K562 (cell line): ENCODE measurements around the gene PPP4R1. TPM values are rescaled to one million over a fixed set of nuclear protein-coding genes. Genes with fewer than 3 reads are reported as not detected.

Source experiments
- ATAC-seq: fragments of 200-7000 bp; cut with Tn5 transposase; 3 replicates; pipeline ENCODE4 v1.9.1; 2020; ENCODE audit warnings: moderate library complexity
- BruUV-seq: library from RNA; stranded (reverse); fragments of 400-500 nt; replicated peaks from 2 replicates; lab custom pipeline; 2021; lab: Mats Ljungman, UMichigan
- CTCF ChIA-PET: fragments of 300-600 bp; formaldehyde crosslinking; extraction: SDS; loops from one replicate; lab custom pipeline; 2021; ENCODE audit warnings: low intra/inter-chr PET ratio; lab: Yijun Ruan, JAX
- POLR2A ChIA-PET: fragments of 300-600, 350-650 bp; sonication (Branson Sonifier 250); formaldehyde crosslinking; extraction: SDS; loops from one replicate; lab custom pipeline; 2021; ENCODE audit warnings: antibody characterized with exemption, inconsistent platforms; lab: Yijun Ruan, JAX
- DNase-seq, 4 experiments: peaks; one replicate each; pipeline versions ENCODE4 v3.0.0 to v3.0.0-alpha.2; 2011 to 2018; ENCODE audit warnings: low spot score in 3 of 4, mixed read lengths in 3 of 4; ENCODE audit errors: extremely low read depth in 1 of 4
- FAIRE-seq: peaks from 2 replicates; lab custom pipeline; 2011; peaks lifted over from hg19 to GRCh38; lab: Jason Lieb, UNC
- H2AFZ ChIP-seq: 2 replicates; pipeline ENCODE4 v1.6.0; 2011; ENCODE audit warnings: low read depth, low read length, control low read depth, inconsistent platforms
- H3K27ac ChIP-seq: fragments of 200-600 bp; 3 replicates; pipeline ENCODE4 v1.8.0; 2011; ENCODE audit warnings: low read depth, mild to moderate bottlenecking, control low read depth, inconsistent platforms, low read length, moderate library complexity, mixed read lengths; ENCODE audit errors: extremely low read depth
- H3K27me3 ChIP-seq, 2 experiments: fragments of 300-600 bp in 1 of 2; 2 replicates in 1 of 2; 3 replicates in 1 of 2; pipeline versions ENCODE4 v1.6.0 to v1.8.0; 2011; ENCODE audit warnings: inconsistent platforms in 2 of 2, low read length in 2 of 2, mild to moderate bottlenecking in 1 of 2, mixed read lengths in 1 of 2, moderate library complexity in 1 of 2; ENCODE audit not compliant: control insufficient read depth in 2 of 2, insufficient read depth in 2 of 2
- H3K36me3 ChIP-seq: fragments of 300-600 bp; 3 replicates; pipeline ENCODE4 v1.8.0; 2011; ENCODE audit warnings: mild to moderate bottlenecking, low read length, inconsistent platforms; ENCODE audit not compliant: control insufficient read depth, insufficient read depth
- H3K4me1 ChIP-seq, 2 experiments: fragments of 200-600 bp in 1 of 2; replicated peaks in 1 of 2; 2 replicates in 1 of 2; 3 replicates in 1 of 2; pipeline versions ENCODE4 v1.5.1 to v1.8.0; 2011; ENCODE audit warnings: inconsistent platforms in 2 of 2, low read length in 2 of 2, mild to moderate bottlenecking in 1 of 2, mixed read lengths in 1 of 2, moderate library complexity in 1 of 2; ENCODE audit not compliant: control insufficient read depth in 2 of 2, insufficient read depth in 2 of 2
- H3K4me2 ChIP-seq: 2 replicates; pipeline ENCODE4 v1.6.1; 2011; ENCODE audit warnings: low read length, control low read depth, inconsistent platforms, mixed read lengths; ENCODE audit not compliant: insufficient read depth
- H3K4me3 ChIP-seq: fragments of 200-600 bp; sonication (generic), shearing (Covaris generic); 2 replicates; pipeline ENCODE4 v1.5.1; 2016; ENCODE audit warnings: control low read depth, inconsistent platforms
- H3K79me2 ChIP-seq: fragments of 200-600 bp; 3 replicates; pipeline ENCODE4 v1.8.0; 2011; ENCODE audit warnings: low read length, inconsistent platforms; ENCODE audit not compliant: control insufficient read depth, insufficient read depth
- H3K9ac ChIP-seq, 2 experiments: 2 replicates each; pipeline versions ENCODE4 v1.6.0 to v1.6.1; 2011; ENCODE audit warnings: low read depth in 2 of 2, low read length in 2 of 2, control low read depth in 1 of 2, inconsistent platforms in 1 of 2, mild to moderate bottlenecking in 1 of 2, mixed read lengths in 1 of 2; ENCODE audit not compliant: insufficient read depth in 1 of 2
- H3K9me1 ChIP-seq: one replicate; pipeline ENCODE4 v1.6.0; 2011; ENCODE audit warnings: inconsistent platforms, mild to moderate bottlenecking, low read length, moderate library complexity; ENCODE audit not compliant: control insufficient read depth, insufficient read depth
- H3K9me3 ChIP-seq: replicated peaks from 2 replicates; pipeline ENCODE4 v1.5.1; 2011; ENCODE audit warnings: low read depth, low read length, inconsistent platforms; ENCODE audit not compliant: control insufficient read depth, insufficient read depth
- H4K20me1 ChIP-seq: replicated peaks from 2 replicates; pipeline ENCODE4 v1.6.1; 2011; ENCODE audit warnings: low read length, inconsistent platforms, mixed read lengths; ENCODE audit not compliant: control insufficient read depth, insufficient read depth
- ARID3A ChIP-seq: IDR thresholded peaks from 2 replicates; pipeline ENCODE4 v1.6.1; 2012; ENCODE audit warnings: low read depth, low read length, improper control_type of control experiment, borderline replicate concordance
- MAFF ChIP-seq: IDR thresholded peaks from 2 replicates; pipeline ENCODE4 v1.6.1; 2012; ENCODE audit warnings: low read length, improper control_type of control experiment
- MEF2A ChIP-seq: IDR thresholded peaks from 2 replicates; pipeline ENCODE4 v1.6.1; 2011; ENCODE audit warnings: low read depth, mild to moderate bottlenecking, low read length, moderate library complexity; ENCODE audit not compliant: control insufficient read depth
- MNT ChIP-seq, 2 experiments: fragments of 450-650 bp; conservative IDR thresholded peaks; 2 replicates each; pipeline ENCODE4 v1.6.1; 2017; ENCODE audit warnings: mild to moderate bottlenecking in 2 of 2, moderate library complexity in 2 of 2
- NBN ChIP-seq: fragments of 450-650 bp; IDR thresholded peaks from 2 replicates; pipeline ENCODE4 v1.6.1; 2016; ENCODE audit warnings: low read depth, mild to moderate bottlenecking
- ZNF184 ChIP-seq: sonication (generic); formaldehyde crosslinking; IDR thresholded peaks from 2 replicates; pipeline ENCODE4 v1.5.0; 2020; ENCODE audit warnings: missing genetic modification reagents
- ZSCAN29 ChIP-seq: fragments of 450-650 bp; IDR thresholded peaks from 2 replicates; pipeline ENCODE4 v1.6.1; 2017
- WGBS: fragments of 100-300 bp; shearing (Covaris generic); methylation state at CpG from one replicate; pipeline ENCODE4 v1.1.6; 2016; ENCODE audit warnings: low coverage, mixed read lengths; ENCODE audit not compliant: insufficient coverage; ENCODE audit errors: missing lambda C conversion rate; 5-methylcytosine and 5-hydroxymethylcytosine counted together
- in situ Hi-C: fragments of 300-500 bp; cut with MboI; formaldehyde crosslinking; loops from 4 replicates; pipeline ENCODE4 v1.15.0; 2018; ENCODE audit warnings: inconsistent platforms, mixed read lengths
- intact Hi-C: fragments of 100-400 bp; cut with micrococcal nuclease; formaldehyde crosslinking; loops from 2 replicates; pipeline ENCODE4 v1.14.2; 2022
- polyA plus RNA-seq, 8 experiments: library from polyadenylated mRNA; depleted of rRNA in 4 of 8; stranded (reverse) in 5 of 8; unstranded in 3 of 8; fragments of >200 nt; fragmentation: Nextera tagmentation in 2 of 8; fragmentation: Illumina TruSeq in 1 of 8; extraction: Ambion mirVana in 2 of 8; extraction: Trizol in 1 of 8; gene quantifications; 2 replicates each; pipeline versions ENCODE4 v1.2.1 to v1.2.3, GENCODE V29; 2011 to 2014; ENCODE audit warnings: inconsistent platforms in 1 of 8, missing spikeins in 1 of 8
- total RNA-seq, 7 experiments: library from RNA; depleted of rRNA in 6 of 7; stranded (reverse); fragments of >200 nt in 6 of 7; fragmentation: Illumina TruSeq in 2 of 7; extraction: Trizol in 2 of 7; gene quantifications; 2 replicates each; pipeline versions ENCODE4 v1.2.1 to v1.2.3, GENCODE V29; 2011 to 2021; ENCODE audit warnings: low replicate concordance in 1 of 7

The PPP4R1 gene
- total and polyA plus RNA-seq, 9 of the 15 experiments (the other 6 are each of a cell fraction or from before 2014, with no cell fraction given) = 23.5 to 136 (median 84.5) TPM

GRCh38 chr18:9571546-9571945 is 42.8 kb downstream of the PPP4R1 start:
- Histone ChIP-seq H3K9ac (no peak overlapping the region), H3K27me3 (no peaks in the 10 kb centered on the region), H4K20me1 (no peaks in the 10 kb centered on the region), H3K36me3 (peaks cover 86% of the 10 kb centered on the region), H3K27ac (no peak overlapping the region), H3K4me2 (no peak overlapping the region), H3K9me1 (no peaks in the 10 kb centered on the region), H3K4me3 (no peak overlapping the region), H3K9me3 (no peaks in the 10 kb centered on the region), H2AFZ (no peak overlapping the region), H3K4me1 (peaks cover 0 to 6% of the 10 kb centered on the region in 2 experiments; a peak in 1 of 5 replicates), H3K79me2 (0 out of 3 replicates have a peak, but pooled peaks cover 3% of the 10 kb centered on the region)
- ATAC-seq (no peak), DNase-seq (no peak), FAIRE-seq (no peak)
- in situ Hi-C loops (loop anchor here (10.0 kb wide), 1 partner anchor 203 kb away; no protein-coding TSS in a partner anchor), intact Hi-C loops (loop anchor here (10.0 kb wide), 1 partner anchor 383 kb away; no protein-coding TSS in a partner anchor)
- BruUV-seq = no TSS peak
- WGBS = 95% methylated on average over 3 of the region's 3 CpGs
- CTCF ChIA-PET = no interaction called here
- no peak for TF ChIP-seq MEF2A
- no peak for TF ChIP-seq ZNF184
- TF ChIP-seq MNT (conservative IDR thresholded peaks at IDR 0.05) = no peak
- no peak for TF ChIP-seq ARID3A
- TF ChIP-seq ZSCAN29 = no peak
- TF ChIP-seq MAFF = no peak
- TF ChIP-seq NBN = no peak
- POLR2A ChIA-PET = interaction anchor here (0.6 to 0.9 kb wide), 2 partner anchors 10 to 339 kb away, joined by 3 read pairs; no protein-coding TSS in a partner anchor
